ENCODE results near the gene SGSH. TPM values are rescaled to one million over a fixed set of nuclear protein-coding genes. Genes with fewer than 3 reads are reported as not detected.

Gene SGSH
- total and polyA plus RNA-seq, 8 donors: 21.4 to 65.2 (median 29.1) TPM

DNA sequence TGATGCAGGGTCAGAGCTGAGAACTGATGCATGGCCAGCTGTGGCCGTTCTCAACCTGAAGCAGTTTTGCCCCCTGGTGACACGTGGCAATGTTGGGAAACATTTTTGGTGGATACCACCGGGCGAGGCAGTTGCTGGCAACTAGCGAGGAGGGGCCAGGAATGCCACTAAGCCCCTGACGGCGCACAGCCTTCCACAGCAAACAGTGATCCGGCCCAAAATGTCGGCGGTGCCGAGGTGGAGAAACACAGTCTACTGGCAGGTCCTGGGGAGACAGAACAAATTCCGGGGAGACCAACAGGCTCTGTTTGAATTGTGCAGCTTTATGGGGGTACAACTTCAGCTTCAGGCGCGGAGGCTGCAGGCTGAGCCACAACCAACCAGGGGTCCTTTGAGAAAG is 8.3 kb upstream of the SGSH start:
- Histone ChIP-seq H3K27ac (no peak overlapping the region), H3K4me1 (no peaks in the 10 kb centered on the region), H3K27me3 (no peaks in the 10 kb centered on the region), H3K4me3 (no peak overlapping the region), H3K9me3 (no peaks in the 10 kb centered on the region), H3K36me3 (peaks cover 0 to 9% (median 0%) of the 10 kb centered on the region in 3 donors)
- WGBS, 2 donors: 94 to 96% methylated on average over 14 of the region's 14 CpGs
- FAIRE-seq (no peak), ATAC-seq (no peak), DNase-seq (peak in 2 of 6 donors; percentile 13 to 39)
- intact Hi-C loops (cut with DNase I): no loop called here
- TF ChIP-seq CTCF (IDR thresholded peaks at IDR 0.05): no peak

DNA sequence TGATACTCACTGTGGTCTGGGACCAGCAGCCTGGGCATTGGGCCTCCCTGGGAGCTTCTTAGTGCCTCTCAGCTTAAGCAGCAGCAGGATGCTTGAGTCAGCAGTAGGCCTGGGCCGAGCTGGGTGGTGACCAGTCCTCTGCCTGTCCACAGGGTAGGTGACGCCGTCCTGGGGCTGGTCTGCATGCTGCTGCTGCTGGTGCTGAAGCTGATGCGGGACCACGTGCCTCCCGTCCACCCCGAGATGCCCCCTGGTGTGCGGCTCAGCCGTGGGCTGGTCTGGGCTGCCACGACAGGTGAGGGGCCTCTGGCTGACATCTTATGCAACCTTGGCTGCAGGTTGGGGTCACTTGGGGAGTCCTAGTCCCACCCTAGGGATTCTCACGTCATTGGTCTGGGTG is 7.5 kb upstream of the SGSH start:
- ATAC-seq (no peak), DNase-seq (peak in 2 of 6 donors; percentile 17 to 63), FAIRE-seq (no peak)
- H3K36me3 ChIP-seq: peaks cover 0 to 8% (median 0%) of the 10 kb centered on the region in 3 donors
- WGBS, 2 donors: 93 to 94% methylated on average over 11 of the region's 11 CpGs
- no peaks in the 10 kb centered on the region for H3K4me1 ChIP-seq
- no peak overlapping the region for H3K4me3 ChIP-seq
- H3K9me3 ChIP-seq: no peaks in the 10 kb centered on the region
- no peak for TF ChIP-seq CTCF (IDR thresholded peaks at IDR 0.05)
- H3K27me3 ChIP-seq: no peaks in the 10 kb centered on the region
- H3K27ac ChIP-seq: no peak overlapping the region
- intact Hi-C loops (cut with DNase I): no loop called here

GRCh38 chr17:80227156-80227555 is 7.0 kb upstream of the SGSH start:
- DNase-seq: peak in 1 of 6 donors; percentile 20
- Histone ChIP-seq H3K27ac (no peak overlapping the region), H3K4me3 (no peak overlapping the region), H3K36me3 (peaks cover 0 to 3% (median 0%) of the 10 kb centered on the region in 3 donors), H3K27me3 (no peaks in the 10 kb centered on the region), H3K9me3 (no peaks in the 10 kb centered on the region), H3K4me1 (no peaks in the 10 kb centered on the region)
- no peak for FAIRE-seq
- intact Hi-C loops (cut with DNase I): no loop called here
- ATAC-seq: no peak
- 94 to 96% methylated on average over 4 of the region's 4 CpGs for WGBS, 2 donors
- no peak for TF ChIP-seq CTCF (IDR thresholded peaks at IDR 0.05)

- no peak for FAIRE-seq
- no peak for ATAC-seq
These were observed 5.1 kb upstream of the SGSH start for GRCh38 chr17:80225230-80225629.

More at GRCh38 chr17:80225230-80225629, 5.1 kb upstream of the SGSH start:
- DNase-seq: peak in 2 of 6 donors; percentile 14 to 20
- no peak overlapping the region for H3K4me3 ChIP-seq
- peaks cover 0 to 2% (median 0%) of the 10 kb centered on the region in 3 donors for H3K4me1 ChIP-seq
- TF ChIP-seq CTCF (IDR thresholded peaks at IDR 0.05): no peak
- intact Hi-C loops (cut with DNase I): no loop called here
- 84 to 89% methylated on average over 6 of the region's 6 CpGs for WGBS, 2 donors
- H3K27ac ChIP-seq: no peak overlapping the region
- no peaks in the 10 kb centered on the region for H3K9me3 ChIP-seq
- no peaks in the 10 kb centered on the region for H3K36me3 ChIP-seq
- no peaks in the 10 kb centered on the region for H3K27me3 ChIP-seq

All from pancreas (tissue), 10 donors.